ENCODE results near the gene C6orf163. TPM values are rescaled to one million over a fixed set of nuclear protein-coding genes. Genes with fewer than 3 reads are reported as not detected.
A peak's percentile ranks its signal among the peaks of the same experiment; 100 is the strongest.

The C6orf163 gene
- total RNA-seq, 4 donors from 2014 or later, result 7.0 to 8.6 TPM; not detected in 2

- DNase-seq, result no peak
- H3K4me1 ChIP-seq, result no peaks in the 10 kb centered on the region
- H3K9me3 ChIP-seq, result no peaks in the 10 kb centered on the region
- H3K27me3 ChIP-seq, result no peaks in the 10 kb centered on the region
- TF ChIP-seq POLR2A (IDR thresholded peaks at IDR 0.05) (no peak), CTCF (IDR thresholded peaks at IDR 0.05) (no peak)
- no peak overlapping the region for H3K27ac ChIP-seq
- H3K4me3 ChIP-seq, result no peak overlapping the region
- no peaks in the 10 kb centered on the region for H3K36me3 ChIP-seq
- intact Hi-C loops (cut with DNase I; ENCODE audit: low total_unique reads), result no loop called here
Observed at GRCh38 chr6:87396595-87397392, 52.2 kb downstream of the C6orf163 start.

- Histone ChIP-seq H3K36me3 (no peaks in the 10 kb centered on the region), H3K4me1 (no peaks in the 10 kb centered on the region), H3K4me3 (no peak overlapping the region), H3K27ac (no peak overlapping the region), H3K9me3 (no peaks in the 10 kb centered on the region), H3K27me3 (no peaks in the 10 kb centered on the region)
- intact Hi-C loops (cut with DNase I; ENCODE audit: low total_unique reads), result no loop called here
- TF ChIP-seq CTCF (IDR thresholded peaks at IDR 0.05) (no peak), POLR2A (IDR thresholded peaks at IDR 0.05) (no peak)
- DNase-seq, result no peak
Observed at GRCh38 chr6:87397656-87398055, 53.0 kb downstream of the C6orf163 start.

- DNase-seq, result no peak
- Histone ChIP-seq H3K4me3 (no peak overlapping the region), H3K4me1 (no peaks in the 10 kb centered on the region), H3K27me3 (no peaks in the 10 kb centered on the region), H3K27ac (no peak overlapping the region), H3K36me3 (no peaks in the 10 kb centered on the region), H3K9me3 (no peaks in the 10 kb centered on the region)
- intact Hi-C loops (cut with DNase I; ENCODE audit: low total_unique reads), result no loop called here
- TF ChIP-seq CTCF (IDR thresholded peaks at IDR 0.05) (no peak), POLR2A (IDR thresholded peaks at IDR 0.05) (no peak)
Observed at GRCh38 chr6:87401832-87402231, 57.2 kb downstream of the C6orf163 start.

- intact Hi-C loops (cut with DNase I; ENCODE audit: low total_unique reads), result no loop called here
- no peaks in the 10 kb centered on the region for H3K36me3 ChIP-seq
- peak overlapping the region; percentile 82 to 98 for H3K4me3 ChIP-seq
- DNase-seq, result peak in 1 of 2 donors; percentile 38
- TF ChIP-seq POLR2A (IDR thresholded peaks at IDR 0.05) (no peak), CTCF (IDR thresholded peaks at IDR 0.05) (no peak)
- no peaks in the 10 kb centered on the region for H3K27me3 ChIP-seq
- H3K27ac ChIP-seq, result peak overlapping the region; percentile 73 to 85
- no peaks in the 10 kb centered on the region for H3K9me3 ChIP-seq
- no peaks in the 10 kb centered on the region for H3K4me1 ChIP-seq
Observed at GRCh38 chr6:87407561-87407900, 62.9 kb downstream of the C6orf163 start.

- Histone ChIP-seq H3K4me1 (no peaks in the 10 kb centered on the region), H3K9me3 (no peaks in the 10 kb centered on the region), H3K27ac (peak within 1 kb of the TSS; percentile 73 to 85), H3K27me3 (no peaks in the 10 kb centered on the region), H3K4me3 (peak within 1 kb of the TSS; percentile 82 to 98), H3K36me3 (no peaks in the 10 kb centered on the region)
- TF ChIP-seq CTCF (IDR thresholded peaks at IDR 0.05) (peak in 3 of 4 experiments; percentile 7 to 14 (median 9)), POLR2A (IDR thresholded peaks at IDR 0.05) (peak in 1 of 2 donors; percentile 19)
- peak; percentile 74 to 79 for DNase-seq
- intact Hi-C loops (cut with DNase I; ENCODE audit: low total_unique reads), result no loop called here
Observed at GRCh38 chr6:87407901-87408720, 63.5 kb downstream of the C6orf163 start, which contains the start of gene CFAP206. CFAP206 (plus strand) TSS chr6:87407972; CDS start chr6:87409840, 1,868 bp downstream.
